ENCODE data around the gene SORCS2.

DNA sequence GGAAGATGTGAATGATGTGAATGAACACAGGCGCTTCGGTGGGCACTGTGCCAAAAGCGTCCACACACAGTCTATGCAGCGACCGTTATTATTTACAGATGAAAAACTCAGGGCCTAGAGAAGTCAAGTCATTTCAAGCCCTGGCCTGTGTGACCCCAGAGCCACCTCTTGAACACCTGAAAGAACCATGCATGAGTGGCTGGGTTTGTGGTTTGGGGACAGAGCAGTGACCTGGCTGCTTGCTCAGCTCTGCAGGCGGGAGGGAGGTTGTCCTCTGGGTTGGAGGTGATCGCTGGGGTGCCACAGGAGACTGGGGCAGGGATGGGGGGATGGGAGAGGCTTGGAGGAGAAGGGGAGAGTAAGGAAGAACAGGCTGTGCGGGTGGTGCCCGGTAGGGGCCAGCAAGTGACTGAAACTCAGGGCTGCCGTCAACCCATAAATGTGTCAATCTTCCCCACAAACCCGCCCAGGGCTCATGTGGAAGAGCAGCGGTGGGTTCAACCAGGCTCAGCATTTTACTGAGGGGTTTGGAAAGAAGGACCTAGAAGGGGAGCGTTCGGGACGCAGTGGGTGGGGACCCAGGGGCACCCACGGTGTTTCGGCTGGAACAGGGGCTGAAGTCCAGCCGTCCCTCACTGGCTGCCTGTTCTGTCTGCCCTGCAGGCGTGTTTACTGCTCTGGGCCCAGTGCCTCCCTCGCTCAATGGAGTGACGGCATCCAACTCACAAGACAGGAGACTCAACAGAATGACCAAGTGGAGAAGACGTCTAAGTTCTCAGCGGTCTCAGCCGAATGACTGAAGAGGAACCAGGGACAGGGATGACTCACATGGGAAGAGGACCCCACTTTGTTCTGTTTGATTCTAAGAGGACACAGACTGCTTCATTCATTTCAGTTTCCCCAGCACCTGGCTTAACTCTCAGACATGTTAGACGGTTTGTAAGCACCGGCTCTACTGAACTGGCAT, 579.5 kb downstream of the SORCS2 start:
- TF ChIP-seq EZH2 (IDR thresholded peaks at IDR 0.05) (no peak), POLR2AphosphoS5 (IDR thresholded peaks at IDR 0.05; ENCODE audit: borderline replicate concordance, low read depth, low read length) (no peak)

Measured in SK-N-MC (cell line).